HEK293 (cell line): ENCODE data around the gene HLA-DMB.

Experiments
- GFI1B ChIP-seq: fragments of 450-650 bp; formaldehyde crosslinking; IDR thresholded peaks from 2 replicates; pipeline ENCODE4 v1.5.1; 2016; ENCODE audit warnings: missing biosample characterization, missing genetic modification characterization
- PRDM1 ChIP-seq: fragments of 450-650 bp; formaldehyde crosslinking; IDR thresholded peaks from 2 replicates; pipeline ENCODE4; 2016; ENCODE audit warnings: missing biosample characterization, missing genetic modification characterization
- SCRT1 ChIP-seq: fragments of 450-650 bp; formaldehyde crosslinking; IDR thresholded peaks from 2 replicates; pipeline ENCODE4 v1.5.1; 2016; ENCODE audit warnings: missing biosample characterization, missing genetic modification characterization, borderline replicate concordance
- SCRT2 ChIP-seq: fragments of 450-650 bp; formaldehyde crosslinking; IDR thresholded peaks from 2 replicates; pipeline ENCODE4 v1.5.1; 2016; ENCODE audit warnings: missing biosample characterization, missing genetic modification characterization
- SETDB1 ChIP-seq: IDR thresholded peaks from one replicate; pipeline ENCODE4 v1.6.1; 2017; ENCODE audit warnings: mild to moderate bottlenecking, low read length, moderate library complexity, mixed read lengths; ENCODE audit not compliant: insufficient read length
- ZBTB48 ChIP-seq: fragments of 450-650 bp; formaldehyde crosslinking; IDR thresholded peaks from 2 replicates; pipeline ENCODE4 v1.5.1; 2016; ENCODE audit warnings: missing biosample characterization, missing genetic modification characterization
- ZNF121 ChIP-seq: fragments of 450-650 bp; formaldehyde crosslinking; IDR thresholded peaks from 2 replicates; pipeline ENCODE4 v1.5.1; 2016; ENCODE audit warnings: missing biosample characterization, missing genetic modification characterization
- ZNF138 ChIP-seq: fragments of 450-650 bp; formaldehyde crosslinking; IDR thresholded peaks from 2 replicates; pipeline ENCODE4 v1.5.1; 2016; ENCODE audit warnings: missing biosample characterization, missing genetic modification characterization, borderline replicate concordance
- ZNF146 ChIP-seq: fragments of 450-650 bp; formaldehyde crosslinking; IDR thresholded peaks from 2 replicates; pipeline ENCODE4 v1.5.1; 2016; ENCODE audit warnings: missing biosample characterization, missing genetic modification characterization
- ZNF324 ChIP-seq: fragments of 450-650 bp; formaldehyde crosslinking; IDR thresholded peaks from 2 replicates; pipeline ENCODE4 v1.5.1; 2016; ENCODE audit warnings: missing biosample characterization, missing genetic modification characterization
- ZNF354C ChIP-seq: fragments of 450-650 bp; formaldehyde crosslinking; IDR thresholded peaks from 2 replicates; pipeline ENCODE4 v1.5.1; 2016; ENCODE audit warnings: missing biosample characterization, missing genetic modification characterization, low read depth, borderline replicate concordance
- ZNF366 ChIP-seq: fragments of 450-650 bp; formaldehyde crosslinking; conservative IDR thresholded peaks from 2 replicates; pipeline ENCODE4 v1.5.1; 2016; ENCODE audit warnings: missing biosample characterization, missing genetic modification characterization
- ZNF404 ChIP-seq: fragments of 450-650 bp; formaldehyde crosslinking; IDR thresholded peaks from 2 replicates; pipeline ENCODE4 v1.5.1; 2017; ENCODE audit warnings: missing biosample characterization, missing genetic modification characterization
- ZNF449 ChIP-seq: fragments of 450-650 bp; formaldehyde crosslinking; IDR thresholded peaks from 2 replicates; pipeline ENCODE4 v1.5.1; 2017; ENCODE audit warnings: missing biosample characterization, mild to moderate bottlenecking, missing genetic modification characterization, moderate library complexity
- ZNF513 ChIP-seq: fragments of 450-650 bp; IDR thresholded peaks from 2 replicates; pipeline ENCODE4 v1.5.1; 2018; ENCODE audit warnings: missing biosample characterization, missing genetic modification characterization
- ZNF544 ChIP-seq: fragments of 450-650 bp; formaldehyde crosslinking; IDR thresholded peaks from 2 replicates; pipeline ENCODE4 v1.5.0; 2017; ENCODE audit warnings: missing biosample characterization, missing genetic modification characterization
- ZNF610 ChIP-seq: fragments of 450-650 bp; formaldehyde crosslinking; IDR thresholded peaks from 2 replicates; pipeline ENCODE4 v1.5.1; 2016; ENCODE audit warnings: missing biosample characterization, missing genetic modification characterization, borderline replicate concordance
- ZNF624 ChIP-seq: fragments of 450-650 bp; formaldehyde crosslinking; IDR thresholded peaks from 2 replicates; pipeline ENCODE4 v1.5.1; 2017; ENCODE audit warnings: missing biosample characterization, missing genetic modification characterization
- ZNF664 ChIP-seq: fragments of 450-650 bp; formaldehyde crosslinking; IDR thresholded peaks from 2 replicates; pipeline ENCODE4 v1.5.1; 2016; ENCODE audit warnings: missing biosample characterization, missing genetic modification characterization
- ZNF704 ChIP-seq: fragments of 450-650 bp; formaldehyde crosslinking; IDR thresholded peaks from 2 replicates; pipeline ENCODE4 v1.5.1; 2016; ENCODE audit warnings: missing biosample characterization, missing genetic modification characterization
- ZNF843 ChIP-seq: fragments of 450-650 bp; formaldehyde crosslinking; IDR thresholded peaks from 2 replicates; pipeline ENCODE4 v1.5.1; 2016; ENCODE audit warnings: missing biosample characterization, missing genetic modification characterization
- TF ChIP-seq, protein P1 (sequence below): fragments of 450-650 bp; formaldehyde crosslinking; IDR thresholded peaks from 2 replicates; pipeline ENCODE4 v1.5.1; 2016; ENCODE audit warnings: missing biosample characterization, missing genetic modification characterization
- TF ChIP-seq, protein P2 (sequence below): fragments of 450-650 bp; formaldehyde crosslinking; IDR thresholded peaks from 2 replicates; pipeline ENCODE4 v1.5.1; 2016; ENCODE audit warnings: missing biosample characterization, missing genetic modification characterization
- TF ChIP-seq, protein P3 (sequence below): fragments of 450-650 bp; formaldehyde crosslinking; IDR thresholded peaks from 2 replicates; pipeline ENCODE4 v1.5.1; 2016; ENCODE audit warnings: missing biosample characterization, missing genetic modification characterization

The HLA-DMB gene

DNA sequence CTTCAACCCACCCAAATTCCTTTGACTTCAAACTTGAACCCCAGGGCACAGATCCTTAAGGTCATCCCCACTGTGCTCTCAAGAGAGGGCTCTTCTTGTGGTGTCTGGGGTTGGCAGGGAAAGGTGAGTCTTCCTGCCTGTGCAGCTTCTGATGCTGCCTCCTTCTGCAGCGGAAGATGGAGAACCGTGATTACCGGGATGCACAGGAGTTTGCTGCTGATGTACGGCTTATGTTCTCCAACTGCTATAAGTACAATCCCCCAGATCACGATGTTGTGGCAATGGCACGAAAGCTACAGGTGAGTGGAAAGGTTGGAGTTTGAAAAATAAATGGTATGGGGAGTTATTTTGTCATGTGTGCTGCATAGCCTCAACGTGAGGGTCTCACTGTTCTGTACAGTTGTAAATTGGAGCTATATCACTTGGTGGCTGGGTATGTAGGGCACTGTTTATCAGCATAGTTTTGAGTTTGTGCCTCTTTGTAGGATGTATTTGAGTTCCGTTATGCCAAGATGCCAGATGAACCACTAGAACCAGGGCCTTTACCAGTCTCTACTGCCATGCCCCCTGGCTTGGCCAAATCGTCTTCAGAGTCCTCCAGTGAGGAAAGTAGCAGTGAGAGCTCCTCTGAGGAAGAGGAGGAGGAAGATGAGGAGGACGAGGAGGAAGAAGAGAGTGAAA lies 36.6 kb upstream of the HLA-DMB start (continued):
- TF ChIP-seq ZNF610 (tag by site-specific recombination) = no peak
- no peak for TF ChIP-seq ZNF324 (tag by site-specific recombination)
- TF ChIP-seq ZNF121 (tag by site-specific recombination) = peak; percentile 86
- TF ChIP-seq, protein P1, sequence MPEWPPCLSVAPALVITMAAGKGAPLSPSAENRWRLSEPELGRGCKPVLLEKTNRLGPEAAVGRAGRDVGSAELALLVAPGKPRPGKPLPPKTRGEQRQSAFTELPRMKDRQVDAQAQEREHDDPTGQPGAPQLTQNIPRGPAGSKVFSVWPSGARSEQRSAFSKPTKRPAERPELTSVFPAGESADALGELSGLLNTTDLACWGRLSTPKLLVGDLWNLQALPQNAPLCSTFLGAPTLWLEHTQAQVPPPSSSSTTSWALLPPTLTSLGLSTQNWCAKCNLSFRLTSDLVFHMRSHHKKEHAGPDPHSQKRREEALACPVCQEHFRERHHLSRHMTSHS (tag by site-specific recombination) = no peak
- TF ChIP-seq, protein P2, sequence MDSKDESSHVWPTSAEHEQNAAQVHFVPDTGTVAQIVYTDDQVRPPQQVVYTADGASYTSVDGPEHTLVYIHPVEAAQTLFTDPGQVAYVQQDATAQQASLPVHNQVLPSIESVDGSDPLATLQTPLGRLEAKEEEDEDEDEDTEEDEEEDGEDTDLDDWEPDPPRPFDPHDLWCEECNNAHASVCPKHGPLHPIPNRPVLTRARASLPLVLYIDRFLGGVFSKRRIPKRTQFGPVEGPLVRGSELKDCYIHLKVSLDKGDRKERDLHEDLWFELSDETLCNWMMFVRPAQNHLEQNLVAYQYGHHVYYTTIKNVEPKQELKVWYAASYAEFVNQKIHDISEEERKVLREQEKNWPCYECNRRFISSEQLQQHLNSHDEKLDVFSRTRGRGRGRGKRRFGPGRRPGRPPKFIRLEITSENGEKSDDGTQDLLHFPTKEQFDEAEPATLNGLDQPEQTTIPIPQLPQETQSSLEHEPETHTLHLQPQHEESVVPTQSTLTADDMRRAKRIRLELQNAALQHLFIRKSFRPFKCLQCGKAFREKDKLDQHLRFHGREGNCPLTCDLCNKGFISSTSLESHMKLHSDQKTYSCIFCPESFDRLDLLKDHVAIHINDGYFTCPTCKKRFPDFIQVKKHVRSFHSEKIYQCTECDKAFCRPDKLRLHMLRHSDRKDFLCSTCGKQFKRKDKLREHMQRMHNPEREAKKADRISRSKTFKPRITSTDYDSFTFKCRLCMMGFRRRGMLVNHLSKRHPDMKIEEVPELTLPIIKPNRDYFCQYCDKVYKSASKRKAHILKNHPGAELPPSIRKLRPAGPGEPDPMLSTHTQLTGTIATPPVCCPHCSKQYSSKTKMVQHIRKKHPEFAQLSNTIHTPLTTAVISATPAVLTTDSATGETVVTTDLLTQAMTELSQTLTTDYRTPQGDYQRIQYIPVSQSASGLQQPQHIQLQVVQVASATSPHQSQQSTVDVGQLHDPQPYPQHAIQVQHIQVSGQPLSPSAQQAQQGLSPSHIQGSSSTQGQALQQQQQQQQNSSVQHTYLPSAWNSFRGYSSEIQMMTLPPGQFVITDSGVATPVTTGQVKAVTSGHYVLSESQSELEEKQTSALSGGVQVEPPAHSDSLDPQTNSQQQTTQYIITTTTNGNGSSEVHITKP (tag by site-specific recombination) = no peak
- TF ChIP-seq SCRT2 (tag by site-specific recombination) = 0 out of 2 replicates have a peak, but pooled peaks have one; percentile 36
- peak; percentile 15; the same call in 1 of the 2 replicates for TF ChIP-seq ZNF146 (tag by site-specific recombination)
- TF ChIP-seq ZNF138 (tag by site-specific recombination) = no peak
- TF ChIP-seq GFI1B (tag by site-specific recombination) = no peak
- TF ChIP-seq ZNF544 (tag by site-specific recombination) = no peak
- no peak for TF ChIP-seq ZNF449 (tag by site-specific recombination)
- TF ChIP-seq ZNF354C (tag by site-specific recombination) = no peak
- TF ChIP-seq, protein P3, sequence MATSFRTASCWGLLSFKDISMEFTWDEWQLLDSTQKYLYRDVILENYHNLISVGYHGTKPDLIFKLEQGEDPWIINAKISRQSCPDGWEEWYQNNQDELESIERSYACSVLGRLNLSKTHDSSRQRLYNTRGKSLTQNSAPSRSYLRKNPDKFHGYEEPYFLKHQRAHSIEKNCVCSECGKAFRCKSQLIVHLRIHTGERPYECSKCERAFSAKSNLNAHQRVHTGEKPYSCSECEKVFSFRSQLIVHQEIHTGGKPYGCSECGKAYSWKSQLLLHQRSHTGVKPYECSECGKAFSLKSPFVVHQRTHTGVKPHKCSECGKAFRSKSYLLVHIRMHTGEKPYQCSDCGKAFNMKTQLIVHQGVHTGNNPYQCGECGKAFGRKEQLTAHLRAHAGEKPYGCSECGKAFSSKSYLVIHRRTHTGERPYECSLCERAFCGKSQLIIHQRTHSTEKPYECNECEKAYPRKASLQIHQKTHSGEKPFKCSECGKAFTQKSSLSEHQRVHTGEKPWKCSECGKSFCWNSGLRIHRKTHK (tag by site-specific recombination) = no peak
- no peak for TF ChIP-seq ZNF366 (tag by site-specific recombination)
- peak; percentile 99 for TF ChIP-seq ZNF513 (tag by site-specific recombination)
- TF ChIP-seq PRDM1 (tag by site-specific recombination) = peak; percentile 83
- 0 out of 2 replicates have a peak, but pooled peaks have one; percentile 18 for TF ChIP-seq SCRT1
- TF ChIP-seq ZNF704 (tag by site-specific recombination) = no peak
- no peak for TF ChIP-seq ZNF843 (tag by site-specific recombination)
- no peak for TF ChIP-seq ZNF404 (tag by site-specific recombination)
- no peak for TF ChIP-seq ZBTB48 (tag by site-specific recombination)
- no peak for TF ChIP-seq ZNF624 (tag by site-specific recombination)
- TF ChIP-seq ZNF664 (tag by site-specific recombination) = no peak
- TF ChIP-seq SETDB1 = no peak
